HTERT RPE-1 (cell line): ENCODE results near the gene COL17A1.

Experiments
- in situ Hi-C: fragments of 300-500 bp; cut with MboI; formaldehyde crosslinking; loops from 4 replicates; pipeline ENCODE4 v1.14.3; 2020; ENCODE audit warnings: low sequenced_read_pairs

Gene COL17A1

GRCh38 chr10:104034401-104035193 is 51.1 kb downstream of the COL17A1 start:
- in situ Hi-C loops: no loop called here

DNA sequence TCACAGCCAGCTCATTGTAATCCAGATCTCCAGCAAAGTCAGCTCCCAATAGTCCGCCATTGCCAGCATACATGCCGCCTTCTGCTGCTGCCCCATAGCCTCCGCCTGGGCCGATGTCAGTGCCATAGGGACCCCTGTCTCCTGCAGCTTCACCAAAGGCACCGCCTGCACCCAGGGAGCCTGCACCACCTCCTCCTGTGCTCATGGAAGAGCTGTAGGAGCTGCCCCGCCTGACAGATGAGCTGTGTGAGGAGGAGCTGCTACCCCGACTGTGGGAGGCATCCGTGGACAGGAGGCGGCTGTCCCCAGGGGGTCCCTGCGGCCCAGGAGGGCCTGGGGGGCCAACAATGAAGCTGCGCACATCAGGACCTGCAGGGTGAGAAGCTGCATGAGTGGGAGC is 51.7 kb downstream of the COL17A1 start:
- in situ Hi-C loops: no loop called here

GRCh38 chr10:104033401-104033930 is 52.2 kb downstream of the COL17A1 start:
- in situ Hi-C loops: no loop called here

DNA sequence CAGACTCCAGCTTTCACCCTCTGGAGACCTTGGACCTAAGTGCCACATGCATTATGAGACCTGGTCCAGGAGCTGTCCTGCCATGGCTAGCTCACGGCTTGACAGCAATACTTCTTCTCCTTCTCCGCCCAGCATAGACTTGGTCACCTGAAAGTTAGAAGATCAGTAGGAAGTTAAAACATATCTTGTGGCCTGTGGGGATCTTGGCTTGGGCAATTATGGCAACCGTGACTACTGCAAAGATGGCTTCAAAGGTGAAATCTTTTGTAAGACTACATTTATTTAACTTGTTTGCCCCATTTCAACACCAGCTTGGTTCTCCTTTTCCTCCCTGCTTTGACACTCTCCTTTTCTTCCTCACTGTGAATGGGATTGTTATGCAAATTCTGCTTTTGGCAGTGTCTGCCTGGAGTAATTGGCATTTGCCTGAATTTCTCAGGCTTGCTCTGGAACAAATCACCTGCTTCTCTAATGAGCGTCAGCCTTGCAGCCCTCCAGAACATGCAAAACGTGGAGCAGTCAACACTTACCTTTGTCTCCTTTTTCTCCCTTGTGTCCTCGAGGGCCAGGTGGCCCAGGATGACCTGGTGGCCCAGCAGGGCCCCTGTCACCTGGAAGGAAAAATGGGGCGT is 53.4 kb downstream of the COL17A1 start:
- in situ Hi-C loops: no loop called here

DNA sequence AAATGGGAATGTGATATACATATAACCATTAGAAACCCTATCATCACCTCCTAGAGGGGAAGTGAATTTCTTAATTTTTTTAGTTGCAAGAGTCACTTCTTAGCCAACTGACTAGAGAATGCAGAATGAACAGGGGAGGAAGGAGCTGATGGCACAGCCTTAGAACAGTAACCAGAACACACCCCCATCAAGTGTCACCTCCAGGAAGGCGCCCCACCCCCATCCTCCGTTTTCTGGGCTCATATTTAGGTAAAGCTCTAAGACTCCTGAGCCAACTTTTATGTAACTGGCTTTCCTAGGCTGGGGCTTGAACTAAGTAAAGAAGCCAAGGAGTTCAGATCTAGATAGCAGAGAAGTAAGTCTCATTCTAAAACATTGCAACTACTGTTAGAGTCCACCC is 54.0 kb downstream of the COL17A1 start:
- in situ Hi-C loops: no loop called here

DNA sequence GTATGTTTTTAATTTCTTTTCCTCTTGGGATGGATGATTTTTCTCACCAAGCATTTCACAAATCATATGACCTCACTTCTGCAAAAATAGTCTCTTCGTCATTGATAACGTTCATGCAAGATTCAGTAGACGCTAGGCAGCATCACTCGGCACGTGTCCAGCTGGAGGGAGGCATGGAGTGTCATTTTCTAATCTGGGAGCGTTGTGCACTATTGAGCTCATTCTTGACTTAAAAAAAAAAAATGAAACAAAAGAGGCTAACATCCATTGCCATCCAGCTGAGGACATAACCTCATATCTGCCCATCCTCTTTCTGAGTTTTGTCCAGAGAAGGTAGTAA is 56.2 kb downstream of the COL17A1 start:
- in situ Hi-C loops: no loop called here

GRCh38 chr10:104028823-104029520 is 56.7 kb downstream of the COL17A1 start:
- in situ Hi-C loops: no loop called here

DNA sequence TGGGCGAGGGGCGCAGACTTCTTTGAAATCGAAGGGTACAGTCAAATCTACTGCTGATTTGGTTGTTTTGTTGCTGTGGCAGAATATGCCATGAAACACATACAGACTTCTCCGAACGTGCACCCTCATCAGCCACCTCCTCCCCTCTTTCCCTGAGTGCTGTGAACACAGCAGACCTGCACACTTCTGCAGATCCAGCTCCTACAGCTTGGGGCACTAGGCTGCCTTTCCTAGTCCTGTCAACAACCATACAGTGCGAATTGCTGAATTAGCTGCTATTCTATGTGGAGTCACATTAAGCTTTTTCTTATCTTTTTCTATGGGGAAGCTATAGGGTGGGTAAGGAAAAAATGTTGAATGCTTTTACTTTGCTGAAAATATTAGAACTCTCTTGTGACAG is 57.5 kb downstream of the COL17A1 start:
- in situ Hi-C loops: no loop called here

GRCh38 chr10:104026762-104027161 is 58.9 kb downstream of the COL17A1 start:
- in situ Hi-C loops: no loop called here

GRCh38 chr10:104025524-104025923 is 60.2 kb downstream of the COL17A1 start:
- in situ Hi-C loops: no loop called here

DNA sequence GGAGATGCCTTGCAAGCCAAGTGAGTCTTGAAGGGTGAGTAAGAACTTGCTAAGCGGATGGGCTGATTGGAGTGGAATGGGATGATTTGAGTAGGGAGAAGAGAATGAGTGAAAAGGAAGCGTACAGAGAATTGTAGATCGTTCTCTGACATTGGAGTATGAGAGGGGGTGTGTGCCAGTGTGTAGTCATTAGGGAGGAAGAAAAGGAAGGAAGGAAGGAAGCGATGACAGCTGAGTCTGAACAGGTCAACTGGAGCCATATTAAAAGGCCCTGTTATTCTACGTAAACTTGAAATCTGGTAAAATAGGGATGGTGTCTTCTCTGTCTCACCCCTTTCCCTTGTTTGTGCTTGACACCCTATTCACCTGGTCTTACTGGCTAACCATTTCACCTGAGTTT is 63.7 kb downstream of the COL17A1 start:
- in situ Hi-C loops: no loop called here

- in situ Hi-C loops: no loop called here
Observed at GRCh38 chr10:104021246-104021645, 64.4 kb downstream of the COL17A1 start.

DNA sequence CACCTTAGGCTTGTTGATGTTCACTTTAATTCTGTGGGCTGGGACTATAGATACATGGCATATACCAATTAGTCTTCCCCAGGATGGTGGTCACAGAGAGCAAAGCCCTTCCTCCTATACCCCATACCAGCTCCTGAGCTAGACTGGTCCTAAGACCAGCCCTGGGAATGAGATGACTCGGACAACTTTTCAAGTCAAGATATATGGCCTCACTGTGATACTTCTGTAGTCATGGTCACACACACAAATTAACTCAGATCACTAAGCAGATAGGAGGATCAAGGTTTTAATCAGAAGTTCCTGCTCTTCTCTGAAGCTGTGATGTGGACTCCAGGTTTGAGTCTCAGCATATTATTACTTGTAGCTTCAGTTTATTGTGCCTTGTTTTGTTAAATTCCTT is 65.7 kb downstream of the COL17A1 start:
- in situ Hi-C loops: no loop called here

- in situ Hi-C loops: no loop called here
Observed at GRCh38 chr10:104018471-104018870, 67.2 kb downstream of the COL17A1 start.

- in situ Hi-C loops: no loop called here
Observed at GRCh38 chr10:104016661-104017060, 69.0 kb downstream of the COL17A1 start.

- in situ Hi-C loops: no loop called here
Observed at GRCh38 chr10:104014176-104014575, 71.5 kb downstream of the COL17A1 start.

DNA sequence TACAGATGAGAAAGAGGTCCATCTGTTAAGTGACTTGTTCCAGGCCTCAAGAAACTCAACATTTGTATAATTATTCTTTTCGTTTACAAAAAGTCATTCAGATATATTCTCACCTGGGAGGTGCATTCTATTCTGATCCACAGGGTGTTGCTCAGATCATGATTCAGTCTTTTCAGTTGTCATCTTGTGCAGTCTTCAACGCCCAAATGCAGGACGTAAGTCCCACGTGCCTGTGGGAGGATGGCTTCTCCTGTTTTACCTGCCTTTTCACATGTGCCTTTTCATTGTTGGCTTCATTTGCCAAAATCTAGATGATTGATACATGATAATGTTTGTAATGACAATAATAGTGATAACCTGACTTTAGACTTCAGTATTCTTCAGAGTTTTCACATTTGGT is 72.2 kb downstream of the COL17A1 start:
- in situ Hi-C loops: no loop called here

DNA sequence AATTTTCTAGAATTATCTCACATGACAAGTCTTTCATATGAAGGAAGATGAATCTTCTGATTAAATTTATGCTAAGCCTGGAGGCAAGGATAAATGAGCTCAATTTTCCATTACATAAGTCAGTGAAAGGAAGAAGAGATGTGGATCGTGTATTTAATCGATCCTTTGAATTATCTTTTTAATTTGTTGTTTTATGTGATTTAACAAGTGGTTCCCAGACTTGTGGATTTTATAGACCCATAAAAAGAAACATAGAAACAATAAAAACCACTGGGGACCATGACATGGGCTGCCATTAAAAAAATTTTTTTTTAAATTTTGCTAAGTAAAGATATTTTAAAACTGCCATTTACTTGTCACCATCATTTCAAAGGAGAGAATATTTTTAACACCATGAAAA is 73.8 kb downstream of the COL17A1 start:
- in situ Hi-C loops: no loop called here

GRCh38 chr10:104005172-104005863 is 80.4 kb downstream of the COL17A1 start:
- in situ Hi-C loops: no loop called here

GRCh38 chr10:104002911-104003310 is 82.8 kb downstream of the COL17A1 start:
- in situ Hi-C loops: no loop called here

DNA sequence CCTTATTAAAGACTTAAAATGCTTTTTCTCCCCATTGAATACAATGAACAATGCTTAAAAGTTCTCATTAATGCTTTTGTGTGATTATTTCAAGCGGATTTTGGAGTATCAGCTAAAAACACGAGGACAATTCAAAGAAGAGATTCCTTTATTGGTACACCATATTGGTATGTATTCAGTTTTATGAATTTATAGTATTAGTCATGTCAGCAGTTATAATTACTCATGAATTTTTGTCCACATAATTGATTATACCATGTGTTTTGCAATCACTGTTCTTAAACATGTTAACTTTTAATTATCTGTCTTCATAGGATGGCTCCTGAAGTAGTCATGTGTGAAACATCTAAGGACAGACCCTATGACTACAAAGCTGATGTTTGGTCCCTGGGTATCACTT is 86.9 kb downstream of the COL17A1 start:
- in situ Hi-C loops: no loop called here
